Daoy (cell line): ENCODE data around the gene RFFL. TPM values are rescaled to one million over a fixed set of nuclear protein-coding genes. Genes with fewer than 3 reads are reported as not detected.

Experiments
- DNase-seq: peaks from one replicate; pipeline ENCODE4 v3.0.0-alpha.2; 2015; ENCODE audit warnings: low read depth
- total RNA-seq: library from RNA; depleted of rRNA; stranded (reverse); fragments of >200 nt; shearing (Covaris generic); gene quantifications from 2 replicates; pipeline ENCODE4 v1.2.3, GENCODE V29; 2014; rRNA removed

RFFL gene
- total RNA-seq, 1 experiment from 2014 or later, result 17.0 TPM

DNA sequence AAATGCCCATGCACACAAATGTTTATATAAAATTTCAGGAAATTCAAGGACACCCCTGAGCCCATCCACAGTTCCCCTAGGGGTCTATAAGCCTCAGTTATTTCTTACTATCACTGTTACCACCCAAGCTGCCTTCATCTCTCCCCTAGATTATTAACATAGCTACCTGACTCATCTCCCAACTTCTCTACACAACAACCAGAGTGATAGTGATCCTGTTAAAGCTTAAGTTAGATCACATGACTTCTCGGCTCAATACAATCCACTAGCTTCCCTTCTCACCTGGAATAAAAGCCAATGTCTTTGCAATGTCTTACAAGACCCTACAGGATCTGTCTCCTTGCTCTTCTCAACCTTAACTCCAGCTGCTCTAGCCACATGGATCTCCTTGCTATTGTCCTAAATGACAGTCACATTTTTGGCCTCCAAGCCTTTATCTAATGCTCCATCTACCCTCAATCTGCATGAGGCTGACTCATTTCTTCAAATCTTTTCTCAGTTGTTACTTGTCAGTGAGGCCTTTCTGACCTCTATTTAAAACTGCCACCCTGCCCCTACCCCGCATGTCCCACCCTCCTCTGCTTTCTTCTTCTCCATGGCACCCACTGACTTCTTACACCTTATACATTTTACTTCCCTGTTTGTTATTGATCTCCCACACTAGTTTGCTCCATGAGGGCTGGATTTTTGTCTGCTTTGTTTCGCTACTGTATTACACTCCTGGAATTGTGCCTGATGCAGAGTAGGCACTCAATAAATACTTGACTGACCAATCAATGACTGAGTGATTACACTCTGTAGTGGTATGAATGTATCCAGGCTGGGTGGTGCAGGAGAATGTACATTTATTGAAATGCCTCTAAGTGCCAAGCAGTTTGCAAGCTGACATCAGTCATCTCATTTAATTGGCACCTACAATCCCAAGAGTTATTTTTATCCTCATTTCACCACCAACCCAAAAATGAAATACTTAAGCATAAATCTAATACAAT is 88.4 kb downstream of the RFFL start:
- no peak for DNase-seq

DNA sequence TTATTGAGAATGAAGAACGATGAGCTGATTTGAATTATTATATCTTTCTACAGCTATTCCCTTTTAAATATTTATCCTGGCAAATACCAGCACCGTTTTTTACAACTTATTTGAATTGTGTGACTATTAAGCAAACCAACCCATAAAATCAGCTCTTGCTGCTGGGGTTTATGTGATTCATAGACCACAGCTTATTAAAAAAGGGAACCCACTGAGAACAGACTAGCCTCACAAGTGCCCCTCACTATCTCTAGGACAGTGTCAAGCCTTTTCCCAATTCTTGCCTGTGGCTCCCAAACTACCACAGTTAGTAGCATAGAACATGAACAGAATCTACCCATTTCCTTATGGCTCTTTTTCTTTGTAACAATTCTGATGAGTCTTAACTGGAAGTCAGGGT is 89.3 kb downstream of the RFFL start:
- DNase-seq, result no peak

DNA sequence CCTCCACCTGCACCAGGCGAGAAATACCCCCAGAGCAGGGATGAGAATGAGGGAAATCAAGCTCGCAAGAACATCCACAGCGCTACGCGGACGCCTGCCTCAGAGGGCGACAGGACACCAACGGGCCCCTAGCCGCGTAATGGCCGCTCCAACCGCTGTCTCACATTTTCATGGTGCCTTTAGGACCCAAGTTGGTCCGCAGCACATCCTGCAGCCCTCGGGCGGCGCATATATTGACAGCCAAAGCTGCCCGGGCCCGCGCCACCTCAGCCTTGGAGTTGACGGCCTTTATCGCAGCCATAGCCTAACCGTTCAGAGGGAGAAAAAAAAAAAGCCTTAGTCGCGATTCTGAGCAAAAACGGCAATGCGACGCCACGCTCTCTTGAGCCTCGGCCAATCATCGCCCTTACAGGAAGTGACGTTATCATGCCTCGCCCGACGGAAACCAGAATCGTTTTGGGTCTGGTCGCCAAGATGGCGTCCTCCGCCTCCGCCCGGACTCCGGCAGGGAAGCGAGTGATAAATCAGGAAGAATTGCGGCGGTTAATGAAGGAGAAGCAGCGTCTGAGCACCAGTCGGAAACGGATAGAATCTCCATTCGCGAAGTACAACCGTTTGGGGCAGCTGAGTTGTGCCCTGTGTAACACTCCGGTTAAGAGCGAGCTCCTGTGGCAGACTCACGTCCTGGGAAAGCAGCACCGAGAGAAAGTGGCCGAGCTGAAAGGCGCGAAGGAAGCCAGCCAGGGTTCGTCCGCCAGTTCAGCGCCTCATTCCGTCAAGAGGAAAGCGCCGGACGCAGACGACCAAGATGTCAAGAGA is 102.2 kb downstream of the RFFL start, which contains the start of the genes CCT6B and ZNF830:
Gene CCT6B, minus strand, starts transcription at position 368 of the 819 bp plus-strand sequence. Its CDS starts 67 bp downstream, at position 301.
Gene ZNF830, plus strand, starts transcription at position 448 of the 819 bp plus-strand sequence. Its CDS starts 27 bp downstream, at position 475.
- peak; percentile 97 for DNase-seq

DNA sequence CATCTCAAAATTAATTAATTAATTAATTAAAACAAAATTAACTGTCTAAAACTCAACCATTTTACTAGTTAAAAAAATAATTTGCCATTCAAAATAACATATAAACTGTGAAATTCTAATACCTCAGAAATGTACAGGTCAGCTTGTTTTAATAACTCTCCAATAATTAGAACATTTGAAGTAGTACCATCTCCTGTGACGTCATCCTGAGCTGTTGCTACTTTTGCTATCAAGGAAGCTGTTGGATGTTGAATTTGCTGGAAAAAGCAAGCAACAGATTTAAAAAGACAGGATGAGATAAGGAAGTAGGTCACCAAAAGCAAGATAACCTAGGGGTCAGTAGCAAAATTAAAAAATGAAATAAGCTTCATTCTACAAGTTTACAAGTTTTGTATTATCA is 105.1 kb downstream of the RFFL start:
- DNase-seq, result no peak

Other genes starting within 250 kb of the RFFL start
- 2.1 and 3.5 TPM in 2 replicates for gene CCT6B, start 102.2 kb downstream of the RFFL start, total RNA-seq
- 26.1 and 31.5 TPM in 2 replicates for gene ZNF830, start 102.2 kb downstream of the RFFL start, total RNA-seq
- gene LIG3, start 83.2 kb downstream of the RFFL start, total RNA-seq, result 32.9 and 47.7 TPM in 2 replicates
- 8.2 and 9.3 TPM in 2 replicates for gene RAD51D, start 56.2 kb upstream of the RFFL start, total RNA-seq
- gene FNDC8, start 57.9 kb upstream of the RFFL start, total RNA-seq, result not detected in 2 replicates
- 47.7 and 68.9 TPM in 2 replicates for gene NLE1, start 78.6 kb upstream of the RFFL start, total RNA-seq
- not detected in 2 replicates for gene UNC45B, start 84.1 kb upstream of the RFFL start, total RNA-seq
- not detected in 2 replicates for gene SLC35G3, start 130.7 kb upstream of the RFFL start, total RNA-seq
- gene SLFN5, start 179.4 kb upstream of the RFFL start, total RNA-seq, result 18.2 and 24.5 TPM in 2 replicates